H9 (cell line): Measurements from ENCODE around the gene TCF4. TPM values are rescaled to one million over a fixed set of nuclear protein-coding genes. Genes with fewer than 3 reads are reported as not detected.

Experiments
- DNase-seq: peaks from one replicate; pipeline ENCODE4 v3.0.0-alpha.2; 2017
- H2AFZ ChIP-seq: one replicate; pipeline ENCODE4 v1.6.1; 2013; ENCODE audit warnings: mild to moderate bottlenecking, low read length, control low read depth, moderate library complexity
- H2AK5ac ChIP-seq: 2 replicates; pipeline ENCODE4 v1.6.1; 2013; ENCODE audit warnings: low read length, control low read depth, mixed read lengths; ENCODE audit not compliant: insufficient read length
- H2BK120ac ChIP-seq: one replicate; pipeline ENCODE4 v1.6.1; 2013; ENCODE audit warnings: low read depth, mild to moderate bottlenecking, low read length, control low read depth, inconsistent platforms; ENCODE audit not compliant: poor library complexity, severe bottlenecking
- H2BK12ac ChIP-seq: 2 replicates; pipeline ENCODE4 v1.6.1; 2013; ENCODE audit warnings: low read length, control low read depth, mixed read lengths, low read depth; ENCODE audit not compliant: insufficient read length
- H2BK15ac ChIP-seq: 2 replicates; pipeline ENCODE4 v1.6.1; 2013; ENCODE audit warnings: low read depth, low read length, control low read depth
- H2BK20ac ChIP-seq: one replicate; pipeline ENCODE4 v1.6.1; 2013; ENCODE audit warnings: low read depth, mild to moderate bottlenecking, low read length, control low read depth, inconsistent platforms; ENCODE audit not compliant: poor library complexity, severe bottlenecking
- H2BK5ac ChIP-seq: 2 replicates; pipeline ENCODE4 v1.6.1; 2013; ENCODE audit warnings: low read length, control low read depth, mixed read lengths; ENCODE audit not compliant: insufficient read length
- H3K14ac ChIP-seq: 2 replicates; pipeline ENCODE4 v1.6.1; 2013; ENCODE audit warnings: low read length, control low read depth; ENCODE audit not compliant: insufficient read depth
- H3K18ac ChIP-seq: 2 replicates; pipeline ENCODE4 v1.6.1; 2013; ENCODE audit warnings: low read depth, mild to moderate bottlenecking, mixed read lengths, low read length, control low read depth; ENCODE audit not compliant: insufficient read length
- H3K23ac ChIP-seq: 2 replicates; pipeline ENCODE4 v1.6.1; 2013; ENCODE audit warnings: low read length, control low read depth, mixed read lengths, low read depth; ENCODE audit not compliant: insufficient read length
- H3K23me2 ChIP-seq: 2 replicates; pipeline ENCODE4 v1.6.1; 2013; ENCODE audit warnings: low read depth, mild to moderate bottlenecking, mixed read lengths, low read length, control low read depth; ENCODE audit not compliant: insufficient read length, poor library complexity, severe bottlenecking
- H3K27ac ChIP-seq: 2 replicates; pipeline ENCODE4 v1.5.1; 2013; ENCODE audit warnings: low read length, control low read depth, mixed read lengths, low read depth; ENCODE audit not compliant: insufficient read length
- H3K27me3 ChIP-seq: 2 replicates; pipeline ENCODE4 v1.6.1; 2013; ENCODE audit warnings: low read length, control low read depth, inconsistent platforms; ENCODE audit not compliant: insufficient read depth
- H3K4ac ChIP-seq: 2 replicates; pipeline ENCODE4 v1.6.1; 2013; ENCODE audit warnings: low read depth, mild to moderate bottlenecking, control low read depth, inconsistent platforms, low read length, moderate library complexity
- H3K4me1 ChIP-seq: 2 replicates; pipeline ENCODE4 v1.6.1; 2013; ENCODE audit warnings: low read length, control low read depth, inconsistent platforms; ENCODE audit not compliant: insufficient read depth
- H3K4me2 ChIP-seq: 2 replicates; pipeline ENCODE4 v1.6.1; 2013; ENCODE audit warnings: low read length, control low read depth, mixed read lengths; ENCODE audit not compliant: insufficient read length, insufficient read depth
- H3K56ac ChIP-seq: 2 replicates; pipeline ENCODE4 v1.6.1; 2013; ENCODE audit warnings: low read depth, mild to moderate bottlenecking, mixed read lengths, low read length, control low read depth; ENCODE audit not compliant: insufficient read length
- H3K79me1 ChIP-seq: 2 replicates; pipeline ENCODE4 v1.6.1; 2013; ENCODE audit warnings: low read depth, mild to moderate bottlenecking, moderate library complexity, low read length, control low read depth, inconsistent platforms; ENCODE audit not compliant: insufficient read depth, poor library complexity, severe bottlenecking
- H3K79me2 ChIP-seq: 2 replicates; pipeline ENCODE4 v1.6.1; 2013; ENCODE audit warnings: low read length, control low read depth, inconsistent platforms; ENCODE audit not compliant: insufficient read depth
- H3K9ac ChIP-seq: 2 replicates; pipeline ENCODE4 v1.6.1; 2013; ENCODE audit warnings: low read length, control low read depth, mixed read lengths; ENCODE audit not compliant: insufficient read length; ENCODE audit errors: extremely low read depth
- H3K9me3 ChIP-seq: one replicate; pipeline ENCODE4 v1.6.1; 2013; ENCODE audit warnings: low read depth, low read length, inconsistent platforms; ENCODE audit not compliant: control insufficient read depth
- H3T11ph ChIP-seq: one replicate; pipeline ENCODE4 v1.6.1; 2013; ENCODE audit warnings: mild to moderate bottlenecking, low read length, control low read depth, inconsistent platforms
- H4K20me1 ChIP-seq: one replicate; pipeline ENCODE4 v1.6.1; 2013; ENCODE audit not compliant: control insufficient read depth, insufficient read length, insufficient read depth
- H4K5ac ChIP-seq: 2 replicates; pipeline ENCODE4 v1.6.1; 2013; ENCODE audit warnings: low read depth, mild to moderate bottlenecking, mixed read lengths, low read length, control low read depth; ENCODE audit not compliant: insufficient read length
- H4K8ac ChIP-seq: replicated peaks from 2 replicates; pipeline ENCODE4 v1.6.1; 2013; ENCODE audit warnings: low read length, control low read depth, mixed read lengths, low read depth; ENCODE audit not compliant: insufficient read length
- H4K91ac ChIP-seq: 2 replicates; pipeline ENCODE4 v1.6.1; 2013; ENCODE audit warnings: low read depth, mild to moderate bottlenecking, moderate library complexity, mixed read lengths, low read length, control low read depth; ENCODE audit not compliant: insufficient read length
- H3K27ac Mint-ChIP-seq, 3 experiments: 2 replicates in 2 of 3; 3 replicates in 1 of 3; pipeline ENCODE4 v1.8.0; 2020 to 2021; ENCODE audit warnings: mixed read lengths in 3 of 3, mild to moderate bottlenecking in 1 of 3, moderate library complexity in 1 of 3
- H3K27me3 Mint-ChIP-seq: 2 replicates; pipeline ENCODE4 v1.8.0; 2021; ENCODE audit warnings: low read depth, mild to moderate bottlenecking, moderate library complexity, mixed read lengths
- H3K36me3 Mint-ChIP-seq, 3 experiments: 2 replicates in 2 of 3; 3 replicates in 1 of 3; pipeline ENCODE4 v1.8.0; 2020 to 2021; ENCODE audit warnings: low read depth in 3 of 3, mixed read lengths in 3 of 3; ENCODE audit not compliant: insufficient read depth in 1 of 3
- H3K4me1 Mint-ChIP-seq, 2 experiments: 2 replicates each; pipeline ENCODE4 v1.8.0; 2020; ENCODE audit warnings: mixed read lengths in 2 of 2
- H3K4me3 Mint-ChIP-seq, 2 experiments: 2 replicates in 1 of 2; 3 replicates in 1 of 2; pipeline ENCODE4 v1.8.0; 2020 to 2021; ENCODE audit warnings: mild to moderate bottlenecking in 2 of 2, mixed read lengths in 2 of 2, moderate library complexity in 1 of 2
- H3K9me3 Mint-ChIP-seq, 2 experiments: 2 replicates in 1 of 2; 3 replicates in 1 of 2; pipeline ENCODE4 v1.8.0; 2020; ENCODE audit warnings: mild to moderate bottlenecking in 2 of 2, mixed read lengths in 2 of 2, moderate library complexity in 1 of 2
- WGBS: extraction: QIAGEN DNeasy Blood & Tissue Kit; methylation state at CpG from one replicate; pipeline ENCODE4 v1.1.7; 2013; ENCODE audit warnings: missing lambda C conversion rate, low lambda C conversion rate, mixed read lengths; ENCODE audit not compliant: insufficient read length; ENCODE audit errors: extremely low coverage; 5-methylcytosine and 5-hydroxymethylcytosine counted together
- total RNA-seq: library from RNA; stranded (reverse); gene quantifications from 2 replicates; pipeline ENCODE4 v1.2.1, GENCODE V29; 2021
- TF ChIP-seq, protein P1 (sequence below): fragments of 200-600 bp; sonication (generic); conservative IDR thresholded peaks from 3 replicates; pipeline ENCODE4 v1.8.0; 2021; ENCODE audit warnings: antibody characterized with exemption, mild to moderate bottlenecking

TCF4 gene
- total RNA-seq, 1 experiment from 2014 or later = 99.4 TPM

GRCh38 chr18:55443776-55444175, 144.2 kb downstream of the TCF4 start:
- peaks cover 12% of the 10 kb centered on the region for H3K4me1 ChIP-seq
- peaks cover 13 to 24% (median 21%) of the 10 kb centered on the region in 3 experiments; a peak in 6 of 7 replicates for H3K36me3 Mint-ChIP-seq
- no peaks in the 10 kb centered on the region for H4K20me1 ChIP-seq
- H3K23ac ChIP-seq = no peak overlapping the region
- no peak overlapping the region for H3K18ac ChIP-seq
- no peak overlapping the region for H3K4me3 Mint-ChIP-seq
- no peak overlapping the region for H2BK20ac ChIP-seq
- H3K4me1 Mint-ChIP-seq = peaks cover 42 to 48% of the 10 kb centered on the region in 2 experiments
- no peak overlapping the region for H2BK120ac ChIP-seq
- H3K27me3 Mint-ChIP-seq = no peaks in the 10 kb centered on the region
- peaks cover 4% of the 10 kb centered on the region for H3K79me1 ChIP-seq
- H3K79me2 ChIP-seq = peaks cover 18% of the 10 kb centered on the region; the same call in 1 of the 2 replicates
- no peak overlapping the region for H3K27ac Mint-ChIP-seq
- DNase-seq = no peak
- H3K27me3 ChIP-seq = no peaks in the 10 kb centered on the region
- no peak overlapping the region for H4K8ac ChIP-seq
- WGBS = no CpG with 5 or more reads among the region's 3 CpGs
- TF ChIP-seq, protein P1, sequence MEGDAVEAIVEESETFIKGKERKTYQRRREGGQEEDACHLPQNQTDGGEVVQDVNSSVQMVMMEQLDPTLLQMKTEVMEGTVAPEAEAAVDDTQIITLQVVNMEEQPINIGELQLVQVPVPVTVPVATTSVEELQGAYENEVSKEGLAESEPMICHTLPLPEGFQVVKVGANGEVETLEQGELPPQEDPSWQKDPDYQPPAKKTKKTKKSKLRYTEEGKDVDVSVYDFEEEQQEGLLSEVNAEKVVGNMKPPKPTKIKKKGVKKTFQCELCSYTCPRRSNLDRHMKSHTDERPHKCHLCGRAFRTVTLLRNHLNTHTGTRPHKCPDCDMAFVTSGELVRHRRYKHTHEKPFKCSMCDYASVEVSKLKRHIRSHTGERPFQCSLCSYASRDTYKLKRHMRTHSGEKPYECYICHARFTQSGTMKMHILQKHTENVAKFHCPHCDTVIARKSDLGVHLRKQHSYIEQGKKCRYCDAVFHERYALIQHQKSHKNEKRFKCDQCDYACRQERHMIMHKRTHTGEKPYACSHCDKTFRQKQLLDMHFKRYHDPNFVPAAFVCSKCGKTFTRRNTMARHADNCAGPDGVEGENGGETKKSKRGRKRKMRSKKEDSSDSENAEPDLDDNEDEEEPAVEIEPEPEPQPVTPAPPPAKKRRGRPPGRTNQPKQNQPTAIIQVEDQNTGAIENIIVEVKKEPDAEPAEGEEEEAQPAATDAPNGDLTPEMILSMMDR = no peak
- H2BK15ac ChIP-seq = no peak overlapping the region
- H3K27ac ChIP-seq = no peak overlapping the region
- no peak overlapping the region for H3T11ph ChIP-seq
- H3K9ac ChIP-seq = no peak overlapping the region
- H3K9me3 Mint-ChIP-seq = peaks cover 0 to 12% of the 10 kb centered on the region in 2 experiments; a peak in 3 of 5 replicates
- no peak overlapping the region for H4K5ac ChIP-seq
- no peak overlapping the region for H3K56ac ChIP-seq
- H3K4me2 ChIP-seq = no peak overlapping the region
- H2BK12ac ChIP-seq = no peak overlapping the region
- no peak overlapping the region for H4K91ac ChIP-seq
- no peak overlapping the region for H3K4ac ChIP-seq
- H3K14ac ChIP-seq = no peak overlapping the region
- no peak overlapping the region for H2AK5ac ChIP-seq
- H3K9me3 ChIP-seq = no peaks in the 10 kb centered on the region
- H2AFZ ChIP-seq = no peak overlapping the region
- H3K23me2 ChIP-seq = no peaks in the 10 kb centered on the region
- H2BK5ac ChIP-seq = no peak overlapping the region
